ENCODE measurements around the gene PLA2G4F.
A peak's percentile ranks its signal among the peaks of the same experiment; 100 is the strongest.

PLA2G4F gene

GRCh38 chr15:42156243-42156922, at the start of gene PLA2G4F:
PLA2G4F (minus strand) TSS chr15:42156636; CDS start chr15:42156549, 87 bp downstream.
- no peak for DNase-seq (ENCODE audit: low spot score)

GRCh38 chr15:42203891-42204290, 47.5 kb upstream of the PLA2G4F start:
- DNase-seq (ENCODE audit: low spot score) = peak; percentile 15

- no peak for DNase-seq (ENCODE audit: low spot score)
These were observed 46.2 kb upstream of the PLA2G4F start for GRCh38 chr15:42202653-42203052.

GRCh38 chr15:42201801-42202200, 45.4 kb upstream of the PLA2G4F start:
- DNase-seq (ENCODE audit: low spot score) = no peak

GRCh38 chr15:42199126-42199525, 42.7 kb upstream of the PLA2G4F start:
- DNase-seq (ENCODE audit: low spot score) = no peak

GRCh38 chr15:42198516-42198915, 42.1 kb upstream of the PLA2G4F start:
- no peak for DNase-seq (ENCODE audit: low spot score)

- DNase-seq (ENCODE audit: low spot score) = no peak
These were observed 38.1 kb upstream of the PLA2G4F start for GRCh38 chr15:42194513-42194912.

GRCh38 chr15:42193383-42193782, 36.9 kb upstream of the PLA2G4F start:
- DNase-seq (ENCODE audit: low spot score) = no peak

GRCh38 chr15:42191610-42192346, 35.3 kb upstream of the PLA2G4F start:
- DNase-seq (ENCODE audit: low spot score) = no peak

- no peak for DNase-seq (ENCODE audit: low spot score)
These were observed 33.9 kb upstream of the PLA2G4F start for GRCh38 chr15:42190370-42190769.

- no peak for DNase-seq (ENCODE audit: low spot score)
These were observed 29.4 kb upstream of the PLA2G4F start for GRCh38 chr15:42185801-42186200.

GRCh38 chr15:42184736-42185135, 28.3 kb upstream of the PLA2G4F start:
- DNase-seq (ENCODE audit: low spot score) = no peak

- DNase-seq (ENCODE audit: low spot score) = no peak
These were observed 27.9 kb upstream of the PLA2G4F start for GRCh38 chr15:42184296-42184695.

- DNase-seq (ENCODE audit: low spot score) = no peak
These were observed 26.5 kb upstream of the PLA2G4F start for GRCh38 chr15:42182961-42183360.

GRCh38 chr15:42182328-42182886, 26.0 kb upstream of the PLA2G4F start:
- DNase-seq (ENCODE audit: low spot score) = no peak

- DNase-seq (ENCODE audit: low spot score) = no peak
These were observed 21.6 kb upstream of the PLA2G4F start for GRCh38 chr15:42178056-42178455.

- no peak for DNase-seq (ENCODE audit: low spot score)
These were observed 19.2 kb upstream of the PLA2G4F start for GRCh38 chr15:42175671-42176070.

- no peak for DNase-seq (ENCODE audit: low spot score)
These were observed 16.0 kb upstream of the PLA2G4F start for GRCh38 chr15:42172475-42172874.

GRCh38 chr15:42171795-42172194, 15.4 kb upstream of the PLA2G4F start:
- no peak for DNase-seq (ENCODE audit: low spot score)

- DNase-seq (ENCODE audit: low spot score) = no peak
These were observed 14.7 kb upstream of the PLA2G4F start for GRCh38 chr15:42171122-42171521.

- DNase-seq (ENCODE audit: low spot score) = no peak
These were observed 9.9 kb upstream of the PLA2G4F start for GRCh38 chr15:42166225-42166940.

GRCh38 chr15:42165106-42165505, 8.7 kb upstream of the PLA2G4F start:
- DNase-seq (ENCODE audit: low spot score) = no peak

Measured in GM03348 (cell line).